GM23338 (cell line): ENCODE results near the gene ZFP92. TPM values are rescaled to one million over a fixed set of nuclear protein-coding genes. Genes with fewer than 3 reads are reported as not detected.

ENCODE experiments used
- CREB1 ChIP-seq: fragments of 250-450 bp; sonication (Bioruptor Pico); IDR thresholded peaks from 2 replicates; pipeline ENCODE4 v1.5.0; 2020; ENCODE audit warnings: low read depth, mild to moderate bottlenecking, moderate library complexity
- POLR2AphosphoS5 ChIP-seq: IDR thresholded peaks from 2 replicates; pipeline ENCODE4 v1.6.1; 2016; ENCODE audit warnings: antibody characterized with exemption, low read depth
- REST ChIP-seq: IDR thresholded peaks from one replicate; pipeline ENCODE4 v1.6.1; 2018; ENCODE audit warnings: antibody characterized with exemption; ENCODE audit not compliant: unreplicated experiment
- STAT1 ChIP-seq: IDR thresholded peaks from one replicate; pipeline ENCODE4 v1.6.1; 2016; ENCODE audit warnings: antibody characterized with exemption; ENCODE audit not compliant: unreplicated experiment
- ZNF462 ChIP-seq: fragments of 250-450 bp; sonication (Bioruptor Pico); IDR thresholded peaks from 2 replicates; pipeline ENCODE4 v1.5.0; 2020; ENCODE audit warnings: mild to moderate bottlenecking, moderate library complexity
- polyA plus RNA-seq: library from polyadenylated mRNA; unstranded; fragments of >200 nt; fragmentation: Nextera tagmentation; extraction: Ambion mirVana; gene quantifications from 2 replicates; pipeline ENCODE4 v1.2.1, GENCODE V29; 2016
- total RNA-seq: library from RNA; depleted of rRNA; stranded (reverse); fragments of >200 nt; shearing (Covaris generic); gene quantifications from 2 replicates; pipeline ENCODE4 v1.2.3, GENCODE V29; 2014

ZFP92 gene
- total and polyA plus RNA-seq, 2 experiments from 2014 or later = 0.05 to 0.52 TPM

- no peak for TF ChIP-seq REST
- TF ChIP-seq STAT1 = no peak
- no peak for TF ChIP-seq ZNF462 (CRISPR knock-in tag)
- TF ChIP-seq POLR2AphosphoS5 = no peak
- TF ChIP-seq CREB1 (CRISPR knock-in tag) = no peak
Observed at GRCh38 chrX:153443476-153444332, 32.4 kb downstream of the ZFP92 start (continued).
